AG10803 (cell line): ENCODE data around the gene EPHA2.

Source experiments
- DNase-seq: peaks from one replicate; pipeline ENCODE4 v3.0.0; 2010; ENCODE audit warnings: low read depth
- H3K4me3 ChIP-seq: 2 replicates; pipeline ENCODE4 v1.5.1; 2011; ENCODE audit warnings: mild to moderate bottlenecking, low read length, control low read depth
- CTCF ChIP-seq: conservative IDR thresholded peaks from 2 replicates; pipeline ENCODE4 v1.5.1; 2011; ENCODE audit warnings: mild to moderate bottlenecking, low read length, control low read depth, inconsistent platforms

Gene EPHA2

DNA sequence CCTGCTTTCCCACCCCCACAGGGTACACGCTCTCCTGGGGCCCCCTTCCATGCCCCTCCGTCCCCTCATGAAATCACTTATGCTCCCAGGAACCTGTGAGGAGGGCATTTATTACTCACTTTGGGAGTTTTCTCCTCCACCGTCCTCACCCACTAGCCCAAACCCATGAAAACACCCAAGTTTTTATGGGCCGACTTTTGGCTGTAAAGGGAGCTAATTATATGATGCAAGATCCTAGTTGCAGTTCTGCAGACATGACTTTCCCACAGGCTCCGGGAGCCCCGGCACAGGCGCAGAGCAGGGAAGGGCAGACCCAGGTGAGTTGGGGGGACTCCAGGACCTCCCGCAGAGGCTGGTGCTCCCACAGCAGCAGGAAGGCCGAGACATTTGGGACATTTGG, 29.7 kb downstream of the EPHA2 start:
- no peak for TF ChIP-seq CTCF
- no peak for DNase-seq
- H3K4me3 ChIP-seq: no peak overlapping the region

DNA sequence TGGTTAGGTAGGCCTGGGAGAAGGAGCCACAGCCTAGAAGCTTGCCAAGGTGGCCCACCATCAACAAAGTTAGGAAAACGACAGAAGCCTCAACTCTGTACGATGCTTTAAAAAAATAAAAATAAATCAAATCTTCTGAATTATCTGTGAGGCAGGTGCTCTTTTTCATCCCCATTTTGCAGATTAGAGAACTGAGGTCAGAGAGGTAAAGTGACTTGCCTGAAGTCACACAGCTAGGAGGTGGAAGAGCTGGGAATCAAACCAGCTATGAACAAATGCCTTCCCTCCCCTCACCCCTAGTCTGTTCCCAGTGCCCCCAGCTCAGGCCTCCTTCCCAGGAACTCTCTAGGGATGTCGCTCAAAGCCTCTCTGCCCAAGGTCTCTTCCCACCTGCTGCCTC, 30.4 kb downstream of the EPHA2 start:
- TF ChIP-seq CTCF: no peak
- DNase-seq: no peak
- H3K4me3 ChIP-seq: no peak overlapping the region

- no peak for DNase-seq
- TF ChIP-seq CTCF: no peak
Measured at GRCh38 chr1:16125088-16125470, 30.8 kb downstream of the EPHA2 start.

GRCh38 chr1:16124377-16125087, 31.3 kb downstream of the EPHA2 start:
- no peak for TF ChIP-seq CTCF
- DNase-seq: no peak
- H3K4me3 ChIP-seq: no peak overlapping the region

More at GRCh38 chr1:16125088-16125470, 30.8 kb downstream of the EPHA2 start:
- H3K4me3 ChIP-seq: no peak overlapping the region

- peak; percentile 94 for DNase-seq
- no peak for TF ChIP-seq CTCF
- no peak overlapping the region for H3K4me3 ChIP-seq
Measured at GRCh38 chr1:16122916-16123315, 33.0 kb downstream of the EPHA2 start.

DNA sequence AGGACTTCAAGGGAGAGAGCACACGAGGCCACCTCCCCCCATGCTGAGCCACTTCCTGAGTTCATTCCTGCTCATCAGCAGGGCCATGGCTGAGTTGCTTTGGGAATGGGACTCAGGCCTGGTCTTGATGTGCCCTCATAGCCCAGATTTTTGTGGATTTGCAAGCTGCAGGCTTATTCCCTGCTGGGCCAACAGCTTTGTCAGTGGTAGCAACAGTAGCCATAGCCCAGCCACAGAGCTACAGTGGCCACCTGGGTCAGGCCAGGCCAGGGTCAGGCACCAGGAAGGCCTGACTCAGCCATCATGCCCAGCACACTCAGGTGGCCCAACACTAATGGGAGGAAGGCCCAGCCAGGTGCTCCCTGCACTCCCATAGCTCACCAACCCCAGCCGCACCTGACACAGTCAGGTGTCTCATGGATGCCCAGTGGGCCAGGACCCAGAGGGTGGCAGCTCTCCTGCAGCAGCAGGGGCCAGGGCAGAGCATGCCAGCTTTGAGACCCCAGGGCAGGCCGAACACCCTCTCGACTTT, 33.5 kb downstream of the EPHA2 start:
- no peak overlapping the region for H3K4me3 ChIP-seq
- TF ChIP-seq CTCF: no peak
- DNase-seq: peak; percentile 91

- no peak for TF ChIP-seq CTCF
- no peak for DNase-seq
- no peak overlapping the region for H3K4me3 ChIP-seq
Measured at GRCh38 chr1:16120940-16121410, 34.9 kb downstream of the EPHA2 start.
